ENCODE results near the gene CHML.
"Not testable (repeated sequence)": the region's sequence is repeated elsewhere in the genome, so short reads cannot be mapped to it uniquely, and the experiment has no call there.

Gene CHML

GRCh38 chr1:241640149-241640866 lies at the start of gene CHML, which contains the start of gene OPN3:
CHML (minus strand) TSS chr1:241640369; CDS start chr1:241635766, 4,603 bp downstream.
OPN3 (minus strand) TSS chr1:241640369; CDS start chr1:241640254, 115 bp downstream.
- peak; percentile 97 for ATAC-seq
- H3K4me1 Mint-ChIP-seq = peaks cover 47% of the 10 kb centered on the region
- peak within 1 kb of the TSS; percentile 88 for H3K4me3 Mint-ChIP-seq

DNA sequence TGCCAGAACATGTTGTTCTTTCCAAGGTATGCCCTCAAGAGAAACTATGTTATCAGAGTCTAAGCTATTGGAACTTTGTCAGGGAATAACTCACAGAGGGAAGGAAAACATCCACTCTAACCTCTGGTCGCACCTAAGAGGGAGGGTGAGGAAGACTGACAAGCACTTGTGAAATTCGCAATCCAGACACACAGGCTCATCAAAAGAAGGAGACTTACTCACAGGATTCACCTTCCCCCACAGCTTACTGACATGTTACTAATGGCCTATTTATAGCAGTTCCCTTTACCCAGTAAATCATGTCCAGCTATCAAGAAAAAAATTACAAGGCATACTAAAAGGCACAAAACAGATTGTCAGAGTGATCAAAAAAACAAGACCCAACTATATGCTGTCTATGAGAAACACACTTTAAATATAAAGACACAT lies 48.8 kb upstream of the CHML start:
- Mint-ChIP-seq H3K9me3 (no peaks in the 10 kb centered on the region), H3K4me1 (no peaks in the 10 kb centered on the region), H3K27ac (no peak overlapping the region), H3K4me3 (no peak overlapping the region), H3K27me3 (peaks cover 6% of the 10 kb centered on the region), H3K36me3 (ENCODE audit: low read depth) (no peaks in the 10 kb centered on the region)
- no peak for ATAC-seq
- DNase-seq = no peak

More at GRCh38 chr1:241640149-241640866, at the start of gene CHML, which contains the start of gene OPN3:
- Mint-ChIP-seq H3K9me3 (peaks cover 10% of the 10 kb centered on the region), H3K27ac (peak within 1 kb of the TSS; percentile 81), H3K36me3 (ENCODE audit: low read depth) (peaks cover 19% of the 10 kb centered on the region), H3K27me3 (no peaks in the 10 kb centered on the region)
- peak; percentile 96 for DNase-seq

DNA sequence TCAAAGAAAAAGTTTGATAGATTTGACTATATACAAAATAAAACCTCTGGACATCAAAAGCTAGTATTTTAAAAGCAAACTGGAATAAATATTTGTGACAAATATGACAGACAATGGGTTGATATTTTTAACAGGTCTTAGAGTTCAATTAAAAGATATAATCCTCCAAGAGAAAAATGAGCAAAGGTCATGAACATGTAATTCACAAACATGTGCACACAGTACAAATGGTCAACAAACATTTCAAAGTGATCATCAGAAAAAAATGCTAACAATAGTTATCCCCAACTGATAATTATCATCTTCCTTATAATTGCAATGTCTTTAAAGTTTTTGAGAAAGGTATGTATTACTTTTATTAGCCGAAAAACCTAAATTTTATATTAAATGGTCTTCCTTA lies 43.9 kb upstream of the CHML start:
- Mint-ChIP-seq H3K9me3 (no peaks in the 10 kb centered on the region), H3K4me3 (no peak overlapping the region), H3K36me3 (ENCODE audit: low read depth) (no peaks in the 10 kb centered on the region), H3K27ac (no peak overlapping the region), H3K27me3 (no peaks in the 10 kb centered on the region), H3K4me1 (peaks cover 2% of the 10 kb centered on the region)
- DNase-seq = no peak
- ATAC-seq = no peak

GRCh38 chr1:241682921-241683320 lies 42.8 kb upstream of the CHML start:
- no peak for ATAC-seq

GRCh38 chr1:241681861-241682448 lies 41.8 kb upstream of the CHML start:
- H3K9me3 Mint-ChIP-seq; H3K4me3 Mint-ChIP-seq; H3K27me3 Mint-ChIP-seq; H3K27ac Mint-ChIP-seq; DNase-seq; H3K36me3 Mint-ChIP-seq (ENCODE audit: low read depth); ATAC-seq: not testable (repeated sequence)
- H3K4me1 Mint-ChIP-seq = peaks cover 12% of the 10 kb centered on the region

More at GRCh38 chr1:241682921-241683320, 42.8 kb upstream of the CHML start:
- no peaks in the 10 kb centered on the region for H3K9me3 Mint-ChIP-seq
- H3K36me3 Mint-ChIP-seq (ENCODE audit: low read depth) = no peaks in the 10 kb centered on the region
- no peak for DNase-seq
- H3K4me3 Mint-ChIP-seq = no peak overlapping the region
- H3K27ac Mint-ChIP-seq = no peak overlapping the region
- no peaks in the 10 kb centered on the region for H3K27me3 Mint-ChIP-seq
- peaks cover 4% of the 10 kb centered on the region for H3K4me1 Mint-ChIP-seq

GRCh38 chr1:241679961-241680360 lies 39.8 kb upstream of the CHML start:
- no peak for DNase-seq
- no peak overlapping the region for H3K27ac Mint-ChIP-seq
- no peaks in the 10 kb centered on the region for H3K27me3 Mint-ChIP-seq
- ATAC-seq = no peak
- H3K36me3 Mint-ChIP-seq (ENCODE audit: low read depth) = no peaks in the 10 kb centered on the region
- no peak overlapping the region for H3K4me3 Mint-ChIP-seq
- H3K4me1 Mint-ChIP-seq = peaks cover 27% of the 10 kb centered on the region
- H3K9me3 Mint-ChIP-seq = no peaks in the 10 kb centered on the region

DNA sequence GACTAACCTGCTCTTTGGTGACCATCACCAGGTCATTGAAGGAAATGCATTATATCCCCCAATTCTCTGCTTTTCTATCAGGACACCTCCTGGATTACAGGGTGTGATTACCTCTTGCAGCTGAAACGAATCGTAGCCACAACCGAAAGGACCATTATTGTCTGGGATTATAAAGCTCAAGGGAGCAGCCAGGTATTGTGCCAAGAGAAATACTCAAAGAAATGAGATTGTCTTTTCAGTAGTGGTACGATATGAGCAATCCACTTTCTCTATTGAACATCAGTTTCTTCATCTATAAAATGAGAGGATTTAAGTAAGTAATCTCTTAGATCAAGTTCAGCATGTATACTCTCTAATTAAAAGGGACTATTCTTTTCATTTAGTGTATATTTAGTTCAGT lies 39.2 kb upstream of the CHML start:
- Mint-ChIP-seq H3K36me3 (ENCODE audit: low read depth) (no peaks in the 10 kb centered on the region), H3K27me3 (no peaks in the 10 kb centered on the region), H3K4me1 (peaks cover 27% of the 10 kb centered on the region), H3K4me3 (no peak overlapping the region), H3K27ac (no peak overlapping the region), H3K9me3 (no peaks in the 10 kb centered on the region)
- no peak for DNase-seq
- ATAC-seq = no peak

GRCh38 chr1:241678536-241678935 lies 38.4 kb upstream of the CHML start:
- Mint-ChIP-seq H3K4me1 (peaks cover 27% of the 10 kb centered on the region), H3K9me3 (no peaks in the 10 kb centered on the region), H3K27me3 (no peaks in the 10 kb centered on the region), H3K36me3 (ENCODE audit: low read depth) (no peaks in the 10 kb centered on the region), H3K27ac (no peak overlapping the region), H3K4me3 (no peak overlapping the region)
- ATAC-seq (no peak), DNase-seq (no peak)

GRCh38 chr1:241677201-241677600 lies 37.0 kb upstream of the CHML start:
- H3K9me3 Mint-ChIP-seq = no peaks in the 10 kb centered on the region
- H3K27me3 Mint-ChIP-seq = no peaks in the 10 kb centered on the region
- no peak overlapping the region for H3K4me3 Mint-ChIP-seq
- no peaks in the 10 kb centered on the region for H3K36me3 Mint-ChIP-seq (ENCODE audit: low read depth)
- H3K27ac Mint-ChIP-seq = no peak overlapping the region
- ATAC-seq = peak; percentile 99
- peak; percentile 6 for DNase-seq
- H3K4me1 Mint-ChIP-seq = peaks cover 35% of the 10 kb centered on the region

GRCh38 chr1:241675983-241676382 lies 35.8 kb upstream of the CHML start:
- Mint-ChIP-seq H3K27me3 (no peaks in the 10 kb centered on the region), H3K27ac (no peak overlapping the region), H3K9me3 (no peaks in the 10 kb centered on the region), H3K4me3 (no peak overlapping the region), H3K4me1 (peaks cover 47% of the 10 kb centered on the region), H3K36me3 (ENCODE audit: low read depth) (no peaks in the 10 kb centered on the region)
- DNase-seq (no peak), ATAC-seq (no peak)

GRCh38 chr1:241674805-241675384 lies 34.7 kb upstream of the CHML start:
- ATAC-seq (no peak), DNase-seq (no peak)
- Mint-ChIP-seq H3K4me3 (no peak overlapping the region), H3K36me3 (ENCODE audit: low read depth) (no peaks in the 10 kb centered on the region), H3K4me1 (peaks cover 54% of the 10 kb centered on the region), H3K9me3 (no peaks in the 10 kb centered on the region), H3K27me3 (no peaks in the 10 kb centered on the region), H3K27ac (no peak overlapping the region)

- Mint-ChIP-seq H3K9me3 (peaks cover 6% of the 10 kb centered on the region), H3K36me3 (ENCODE audit: low read depth) (no peaks in the 10 kb centered on the region), H3K4me1 (peaks cover 60% of the 10 kb centered on the region), H3K27me3 (no peaks in the 10 kb centered on the region), H3K4me3 (no peak overlapping the region), H3K27ac (no peak overlapping the region)
- ATAC-seq (no peak), DNase-seq (no peak)
Measured at GRCh38 chr1:241672301-241672700, 32.1 kb upstream of the CHML start.

DNA sequence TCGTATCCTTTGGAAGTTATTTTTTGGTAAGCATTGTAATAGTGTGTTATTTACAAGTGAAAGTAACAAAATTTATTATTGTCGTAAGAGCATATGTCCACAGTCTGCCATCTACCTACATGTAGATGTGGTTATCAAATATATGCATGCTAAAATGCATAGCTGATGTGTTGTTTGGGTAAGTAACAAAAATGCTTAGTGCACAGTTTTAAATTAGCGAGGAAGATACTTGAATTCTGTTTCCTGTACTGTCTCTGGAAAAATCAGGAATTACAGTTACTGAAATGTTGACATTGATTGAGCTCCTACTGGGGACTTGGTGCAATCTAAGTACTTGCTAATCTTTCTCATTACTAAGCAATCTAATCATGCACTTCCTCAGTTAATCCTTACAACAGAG lies 26.2 kb upstream of the CHML start:
- H3K4me3 Mint-ChIP-seq = no peak overlapping the region
- no peaks in the 10 kb centered on the region for H3K36me3 Mint-ChIP-seq (ENCODE audit: low read depth)
- no peak for ATAC-seq
- H3K9me3 Mint-ChIP-seq = peaks cover 6% of the 10 kb centered on the region
- H3K27ac Mint-ChIP-seq = no peak overlapping the region
- no peaks in the 10 kb centered on the region for H3K27me3 Mint-ChIP-seq
- H3K4me1 Mint-ChIP-seq = peaks cover 30% of the 10 kb centered on the region
- DNase-seq = no peak

- Mint-ChIP-seq H3K27me3 (peaks cover 1% of the 10 kb centered on the region), H3K9me3 (no peaks in the 10 kb centered on the region), H3K36me3 (ENCODE audit: low read depth) (no peaks in the 10 kb centered on the region), H3K4me3 (no peak overlapping the region), H3K27ac (no peak overlapping the region), H3K4me1 (peaks cover 2% of the 10 kb centered on the region)
- DNase-seq (no peak), ATAC-seq (no peak)
Measured at GRCh38 chr1:241660424-241660972, 20.3 kb upstream of the CHML start.

- H3K4me1 Mint-ChIP-seq; H3K27me3 Mint-ChIP-seq; H3K9me3 Mint-ChIP-seq; ATAC-seq; H3K4me3 Mint-ChIP-seq; DNase-seq; H3K27ac Mint-ChIP-seq; H3K36me3 Mint-ChIP-seq (ENCODE audit: low read depth): not testable (repeated sequence)
Measured at GRCh38 chr1:241659016-241659415, 18.8 kb upstream of the CHML start.
